Heart left ventricle (tissue), 16 donors: ENCODE results near the gene CDC42SE2. TPM values are rescaled to one million over a fixed set of nuclear protein-coding genes. Genes with fewer than 3 reads are reported as not detected.

Experiments used
- ATAC-seq, 4 donors: fragments of 200-7000 bp; cut with Tn5 transposase; one replicate each; pipeline ENCODE4 v1.9.1; 2020 to 2022; ENCODE audit warnings: moderate library complexity in 4 of 4, mild to moderate bottlenecking in 3 of 4, moderate number of reproducible peaks in 1 of 4
- DNase-seq, 5 donors: peaks; one replicate each; pipeline ENCODE4 v3.0.0-alpha.2; 2020
- H3K27ac ChIP-seq, 12 donors: fragments of 200-600 bp; sonication (generic) in 4 of 12; one replicate each; pipeline versions ENCODE4 v1.5.0 to v1.8.0; 2016 to 2022; ENCODE audit warnings: mild to moderate bottlenecking in 2 of 12
- H3K27me3 ChIP-seq, 9 donors: fragments of 200-600 bp; sonication (generic) in 2 of 9; one replicate each; pipeline versions ENCODE4 v1.5.1 to v1.8.0; 2016 to 2022; ENCODE audit warnings: mild to moderate bottlenecking in 3 of 9
- H3K36me3 ChIP-seq, 9 donors: fragments of 200-600 bp; sonication (generic) in 2 of 9; one replicate each; pipeline versions ENCODE4 v1.5.0 to v1.8.0; 2018 to 2022; ENCODE audit warnings: mild to moderate bottlenecking in 2 of 9
- H3K4me1 ChIP-seq, 12 donors: fragments of 200-600 bp; sonication (generic) in 4 of 12; one replicate each; pipeline versions ENCODE4 v1.5.0 to v1.8.0; 2016 to 2022; ENCODE audit warnings: mild to moderate bottlenecking in 3 of 12
- H3K4me3 ChIP-seq, 12 donors: fragments of 200-600 bp; sonication (generic) in 4 of 12; one replicate each; pipeline versions ENCODE4 v1.5.0 to v1.8.0; 2017 to 2022; ENCODE audit warnings: mild to moderate bottlenecking in 9 of 12, moderate library complexity in 4 of 12
- H3K9me3 ChIP-seq, 12 donors: fragments of 200-600 bp; sonication (generic) in 4 of 12; one replicate each; pipeline versions ENCODE4 v1.5.0 to v1.8.0; 2016 to 2022; ENCODE audit warnings: mild to moderate bottlenecking in 1 of 12
- CTCF ChIP-seq, 12 donors: fragments of 200-600 bp; sonication (generic) in 4 of 12; IDR thresholded peaks; one replicate each; pipeline versions ENCODE4 v1.5.0 to v1.8.0; 2018 to 2022; ENCODE audit warnings: antibody characterized with exemption in 12 of 12, mild to moderate bottlenecking in 5 of 12
- POLR2A ChIP-seq, 2 donors: fragments of 450-650 bp; IDR thresholded peaks; one replicate each; pipeline ENCODE4 v1.6.1; 2017; ENCODE audit warnings: antibody characterized with exemption in 2 of 2, mild to moderate bottlenecking in 2 of 2, moderate library complexity in 2 of 2
- WGBS, 4 donors: extraction: QIAGEN DNeasy Blood & Tissue Kit in 2 of 4; methylation state at CpG; one replicate each; pipeline versions ENCODE4 v1.1.5 to v1.1.7; 2013 to 2018; 5-methylcytosine and 5-hydroxymethylcytosine counted together
- intact Hi-C, 10 donors: fragments of 100-400 bp; cut with DNase I; formaldehyde crosslinking; loops; one replicate each; pipeline versions ENCODE4 v1.11.1 to v1.14.2; 2022
- polyA plus RNA-seq, 2 donors: library from polyadenylated mRNA; stranded (reverse); fragments of 200-250 nt; gene quantifications; one replicate each; pipeline ENCODE4 v1.2.3, GENCODE V29; 2013
- total RNA-seq, 9 donors: library from RNA; depleted of rRNA in 2 of 9; stranded (reverse); fragments of >200 nt in 2 of 9; fragmentation: NEBNext Ultra II Directional in 3 of 9; extraction: Animal tissue kit (Norgen Biotek cat#: 25700) in 3 of 9; gene quantifications; one replicate each; pipeline versions ENCODE4 v1.1.0 to v1.2.4, GENCODE V29; 2016 to 2023
- donor health status: ischemic (EF 13 %, LVEDD 7.1; RV severe dilation, severe dysfunction).
- donor health status: healthy with polysubstance abuse.
- donor health status: DM: no; HTN: yes; CAD: no.
- donor health status: DM: no; HTN: no; CAD: no.
- donor health status: ischemic (EF 25% LVEDD 6.9; RV normal size, moderate dysfunction).
- donor health status: ischemic (EF 25% LVEDD 5.7; RV mildly dilated, moderate dysfunction).
- donor health status: healthy.
- donor health status: DM: yes; HTN: yes; CAD: no.
- donor health status: ischemic (EF 35%, LVEDD 5.7; RV mildly dilated, moderate dysfunction).
- donor health status: nonischemic (EF 11% LVEDD 7.7; RV severe dilation, severe dysfunction).
- donor health status: DM: yes; HTN: yes; CAD: no.
- donor health status: PGD.
- donor health status: ischemic (EF 29% LVEDD 5.4; RV normal size, mild dysfunction).
- donor health status: nonischemic (EF 23%, LVEDD 6.1; RV moderate dilation, normal function).

The CDC42SE2 gene
- total and polyA plus RNA-seq, 11 donors, result 4.8 to 29.2 (median 12.4) TPM

- DNase-seq (no peak), ATAC-seq (no peak)
- intact Hi-C loops, result no loop called here
- Histone ChIP-seq H3K36me3 (no peaks in the 10 kb centered on the region), H3K4me1 (peaks cover 0 to 47% (median 0%) of the 10 kb centered on the region in 12 donors), H3K27me3 (no peaks in the 10 kb centered on the region), H3K4me3 (no peak overlapping the region), H3K9me3 (no peaks in the 10 kb centered on the region), H3K27ac (peak overlapping the region in 1 of 12 donors; percentile 44)
- 79 to 90% (median 83%) methylated on average over 2 of the region's 2 CpGs for WGBS, 4 donors
- TF ChIP-seq CTCF (IDR thresholded peaks at IDR 0.05) (no peak), POLR2A (IDR thresholded peaks at IDR 0.05) (no peak)
Measured at GRCh38 chr5:131223751-131224386, 40.0 kb upstream of the CDC42SE2 start.

GRCh38 chr5:131224387-131225201, 39.3 kb upstream of the CDC42SE2 start:
- Histone ChIP-seq H3K4me3 (no peak overlapping the region), H3K9me3 (no peaks in the 10 kb centered on the region), H3K27ac (peak overlapping the region in 1 of 12 donors; percentile 44), H3K36me3 (no peaks in the 10 kb centered on the region), H3K27me3 (no peaks in the 10 kb centered on the region), H3K4me1 (peaks cover 0 to 47% (median 0%) of the 10 kb centered on the region in 12 donors)
- intact Hi-C loops, result no loop called here
- TF ChIP-seq CTCF (IDR thresholded peaks at IDR 0.05) (no peak), POLR2A (IDR thresholded peaks at IDR 0.05) (no peak)
- ATAC-seq (peak; percentile 32 to 82 (median 72)), DNase-seq (peak in 4 of 5 donors; percentile 14 to 67 (median 40))
- 72 to 85% (median 74%) methylated on average over 6 of the region's 6 CpGs for WGBS, 4 donors

GRCh38 chr5:131225282-131225974, 38.4 kb upstream of the CDC42SE2 start:
- DNase-seq (no peak), ATAC-seq (no peak)
- intact Hi-C loops, result no loop called here
- no peak for TF ChIP-seq CTCF (IDR thresholded peaks at IDR 0.05)
- TF ChIP-seq POLR2A (IDR thresholded peaks at IDR 0.05), result no peak
- H3K4me1 ChIP-seq, result peaks cover 0 to 47% (median 0%) of the 10 kb centered on the region in 12 donors
- WGBS, 4 donors, result 81 to 94% (median 87%) methylated on average over 4 of the region's 4 CpGs
- H3K4me3 ChIP-seq, result no peak overlapping the region
- no peaks in the 10 kb centered on the region for H3K36me3 ChIP-seq
- H3K27me3 ChIP-seq, result no peaks in the 10 kb centered on the region
- H3K27ac ChIP-seq, result peak overlapping the region in 1 of 12 donors; percentile 44
- H3K9me3 ChIP-seq, result no peaks in the 10 kb centered on the region

- no peak for TF ChIP-seq CTCF (IDR thresholded peaks at IDR 0.05)
- no peak for TF ChIP-seq POLR2A (IDR thresholded peaks at IDR 0.05)
- Histone ChIP-seq H3K4me1 (peaks cover 0 to 43% (median 0%) of the 10 kb centered on the region in 12 donors), H3K36me3 (no peaks in the 10 kb centered on the region), H3K9me3 (no peaks in the 10 kb centered on the region), H3K4me3 (no peak overlapping the region), H3K27ac (no peak overlapping the region), H3K27me3 (no peaks in the 10 kb centered on the region)
- WGBS, 4 donors, result 87 to 91% (median 89%) methylated on average over 2 of the region's 2 CpGs
- no peak for ATAC-seq
- no peak for DNase-seq
- intact Hi-C loops, result no loop called here
Measured at GRCh38 chr5:131226899-131227298, 37.0 kb upstream of the CDC42SE2 start.
